GM21447 (cell line): ENCODE measurements around the gene MYB.
"Not testable (repeated sequence)": the region's sequence is repeated elsewhere in the genome, so short reads cannot be mapped to it uniquely, and the experiment has no call there.

Source experiments
- ATAC-seq: cut with Tn5 transposase; IDR thresholded peaks from one replicate; pipeline ENCODE4 v1.9.1; 2021; ENCODE audit not compliant: unreplicated experiment

The MYB gene

DNA sequence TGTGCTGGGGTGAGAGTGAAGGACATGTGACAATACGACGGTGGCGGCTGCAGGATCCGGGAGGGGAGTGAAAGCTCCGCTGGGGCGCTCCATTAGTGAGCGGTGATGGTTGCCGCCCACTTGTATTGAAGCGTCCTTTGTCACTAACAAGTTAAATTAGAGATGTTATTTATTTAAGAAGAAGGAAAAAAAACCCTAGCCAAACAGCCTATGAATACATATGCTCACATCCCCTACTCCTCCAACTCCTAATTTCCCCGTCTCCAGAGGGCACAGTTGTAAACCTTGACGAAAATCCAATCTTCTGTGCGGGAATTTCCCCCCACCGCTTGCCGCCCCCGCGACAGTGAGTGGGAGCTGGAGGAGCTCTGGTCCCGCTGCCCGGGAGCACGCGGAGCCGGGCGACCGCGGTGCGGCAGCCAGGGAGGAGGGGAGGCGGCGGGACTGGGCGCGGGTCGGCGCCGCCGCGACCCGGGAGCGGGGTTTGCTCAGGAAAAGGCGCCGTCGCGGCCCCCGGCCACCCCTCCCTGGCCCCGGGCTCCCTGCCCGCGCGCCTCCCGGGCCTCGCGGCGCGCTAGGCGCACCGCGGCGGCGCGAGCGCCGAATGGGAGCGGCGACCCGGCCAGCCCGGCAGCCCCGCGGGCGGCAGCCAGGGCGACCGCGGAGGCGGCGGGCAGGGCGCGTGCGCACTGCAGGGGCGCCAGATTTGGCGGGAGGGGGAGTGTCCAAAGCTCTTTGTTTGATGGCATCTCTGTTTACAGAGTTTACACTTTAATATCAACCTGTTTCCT is at the start of gene MYB:
MYB (plus strand) TSS at position 767 of the 791 bp plus-strand sequence. CDS start 206 bp downstream, outside the sequence.
- ATAC-seq: peak; percentile 30

DNA sequence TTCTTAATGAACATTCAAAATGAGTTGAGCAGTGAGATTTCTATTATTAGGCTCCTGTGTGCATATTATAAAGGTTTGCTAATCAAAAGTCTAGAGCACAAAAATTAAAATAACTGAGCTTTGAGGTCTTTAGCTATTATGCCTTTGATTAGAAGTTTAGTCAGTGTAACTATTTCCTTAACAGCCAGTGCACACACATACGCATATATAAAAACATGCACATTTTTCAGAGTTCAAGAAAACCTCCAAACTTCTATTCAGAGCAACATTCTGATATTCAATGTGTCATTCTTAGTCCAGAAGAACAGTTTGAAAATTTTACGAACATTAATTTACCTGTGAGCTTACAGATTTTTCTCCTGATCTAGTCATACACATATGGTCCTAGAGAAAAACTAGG is 48.3 kb upstream of the MYB start:
- no peak for ATAC-seq

DNA sequence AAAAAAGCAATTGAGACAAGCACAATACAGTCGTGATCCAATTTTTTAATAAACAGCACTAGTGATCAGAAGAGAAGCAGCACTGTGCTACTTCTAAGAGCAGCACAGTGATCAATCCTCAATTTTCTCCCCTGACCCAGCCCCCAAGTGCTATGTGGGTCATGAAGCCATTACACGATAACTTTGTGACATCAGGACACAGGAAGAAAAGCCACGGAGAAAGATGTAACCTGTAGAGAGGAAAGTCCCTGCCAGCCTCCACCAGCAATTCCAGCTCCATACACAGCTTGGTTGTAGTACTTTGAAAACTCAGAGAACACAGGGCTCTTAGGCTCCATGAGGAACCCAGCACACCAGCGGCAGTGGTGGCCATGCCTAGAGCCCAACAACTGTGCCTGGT is 45.3 kb upstream of the MYB start:
- no peak for ATAC-seq

GRCh38 chr6:135137826-135138225 is 43.3 kb upstream of the MYB start:
- ATAC-seq: no peak

DNA sequence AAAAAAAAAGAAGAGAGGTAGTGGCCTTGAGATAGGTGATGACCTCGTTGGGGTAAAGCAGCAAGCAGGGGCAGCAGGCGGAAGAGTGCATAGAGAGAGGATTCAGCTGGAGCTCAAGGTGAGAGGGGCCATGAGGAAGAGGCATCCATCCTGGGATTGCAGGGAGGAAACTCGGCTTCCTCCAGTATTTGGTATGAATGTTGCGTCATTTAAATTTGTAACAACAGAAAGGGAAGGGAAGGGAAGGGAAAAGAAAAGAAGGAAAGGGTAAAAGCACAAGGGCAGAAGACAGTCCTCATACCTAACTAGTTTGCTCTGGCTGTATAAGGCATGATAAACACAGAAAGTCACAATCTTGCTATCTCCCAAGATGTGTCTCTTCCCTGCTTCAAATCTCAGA is 39.9 kb upstream of the MYB start:
- ATAC-seq: no peak

GRCh38 chr6:135141728-135142127 is 39.4 kb upstream of the MYB start:
- ATAC-seq: peak; percentile 41

- ATAC-seq: peak; percentile 7
Observed at GRCh38 chr6:135142232-135142631, 38.9 kb upstream of the MYB start.

GRCh38 chr6:135144673-135145062 is 36.4 kb upstream of the MYB start:
- ATAC-seq: no peak

DNA sequence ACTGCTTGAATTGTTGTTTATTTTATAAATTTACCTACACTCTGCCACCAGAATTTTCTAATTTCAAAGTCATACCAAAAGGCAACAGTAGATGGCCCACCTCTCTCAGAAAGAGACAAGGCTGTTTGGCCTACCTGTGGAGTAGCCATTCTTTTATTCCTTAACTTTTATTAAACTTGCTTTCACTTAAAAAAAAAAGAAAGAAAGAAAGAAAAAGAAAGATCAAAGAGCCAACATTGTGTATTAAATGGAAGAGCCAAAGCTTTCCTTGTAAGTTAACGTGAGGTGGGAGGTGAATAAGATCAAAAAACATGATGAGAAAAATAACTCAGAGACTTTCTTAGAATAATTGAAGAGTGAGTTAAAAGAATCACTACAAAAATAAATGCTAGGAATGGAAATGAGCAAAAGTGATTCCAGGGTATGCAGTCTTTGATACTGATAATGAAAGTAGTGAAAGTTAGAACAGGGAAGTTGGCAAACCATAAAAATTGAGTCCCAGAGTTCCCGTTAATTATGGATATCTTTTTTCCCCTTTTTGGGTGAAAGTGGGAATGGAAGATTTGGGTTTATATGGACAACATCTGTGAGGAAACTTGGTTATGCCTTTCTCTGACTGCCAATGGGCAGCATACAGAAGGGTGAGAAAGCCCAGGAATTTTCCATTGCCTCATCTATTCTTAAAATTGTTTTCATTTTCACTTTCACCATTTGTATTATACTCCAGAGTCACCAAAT is 35.9 kb upstream of the MYB start:
- ATAC-seq: no peak

DNA sequence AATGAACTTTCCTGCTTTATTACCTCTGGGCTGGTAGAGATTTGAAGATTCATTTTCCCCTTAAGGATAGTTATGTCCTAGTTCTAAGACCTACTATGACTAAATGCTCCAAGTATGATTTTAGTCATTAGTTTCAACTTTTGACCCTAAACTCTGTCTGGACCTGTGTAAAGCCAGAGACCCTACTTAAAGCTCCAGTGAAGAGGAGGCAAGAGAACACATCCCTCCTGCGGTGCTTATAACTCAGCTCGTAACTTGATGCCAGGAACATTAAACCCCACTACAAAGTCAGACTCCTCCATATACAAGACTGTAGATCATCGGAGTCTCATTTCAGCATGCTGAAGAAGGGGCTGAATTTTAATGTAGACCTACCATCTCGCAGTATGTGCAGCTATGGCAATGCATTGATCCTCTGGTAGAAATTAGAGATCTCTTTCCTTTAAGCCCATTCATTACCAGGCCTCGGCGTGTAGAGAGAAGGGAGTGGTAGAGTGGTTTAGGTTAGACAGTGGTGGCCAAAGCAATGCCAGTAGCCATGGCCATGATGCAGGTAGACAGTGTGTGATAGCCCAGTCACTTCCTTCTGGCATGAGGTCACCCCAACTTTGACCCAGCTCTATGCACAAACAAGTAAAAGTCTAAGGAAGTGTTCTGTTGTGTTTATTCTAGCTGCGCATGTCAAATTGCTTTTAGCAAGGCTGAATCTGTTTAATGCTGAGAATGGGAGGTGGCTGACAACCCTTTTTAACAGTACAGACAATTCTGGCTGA is 34.8 kb upstream of the MYB start:
- ATAC-seq: no peak

DNA sequence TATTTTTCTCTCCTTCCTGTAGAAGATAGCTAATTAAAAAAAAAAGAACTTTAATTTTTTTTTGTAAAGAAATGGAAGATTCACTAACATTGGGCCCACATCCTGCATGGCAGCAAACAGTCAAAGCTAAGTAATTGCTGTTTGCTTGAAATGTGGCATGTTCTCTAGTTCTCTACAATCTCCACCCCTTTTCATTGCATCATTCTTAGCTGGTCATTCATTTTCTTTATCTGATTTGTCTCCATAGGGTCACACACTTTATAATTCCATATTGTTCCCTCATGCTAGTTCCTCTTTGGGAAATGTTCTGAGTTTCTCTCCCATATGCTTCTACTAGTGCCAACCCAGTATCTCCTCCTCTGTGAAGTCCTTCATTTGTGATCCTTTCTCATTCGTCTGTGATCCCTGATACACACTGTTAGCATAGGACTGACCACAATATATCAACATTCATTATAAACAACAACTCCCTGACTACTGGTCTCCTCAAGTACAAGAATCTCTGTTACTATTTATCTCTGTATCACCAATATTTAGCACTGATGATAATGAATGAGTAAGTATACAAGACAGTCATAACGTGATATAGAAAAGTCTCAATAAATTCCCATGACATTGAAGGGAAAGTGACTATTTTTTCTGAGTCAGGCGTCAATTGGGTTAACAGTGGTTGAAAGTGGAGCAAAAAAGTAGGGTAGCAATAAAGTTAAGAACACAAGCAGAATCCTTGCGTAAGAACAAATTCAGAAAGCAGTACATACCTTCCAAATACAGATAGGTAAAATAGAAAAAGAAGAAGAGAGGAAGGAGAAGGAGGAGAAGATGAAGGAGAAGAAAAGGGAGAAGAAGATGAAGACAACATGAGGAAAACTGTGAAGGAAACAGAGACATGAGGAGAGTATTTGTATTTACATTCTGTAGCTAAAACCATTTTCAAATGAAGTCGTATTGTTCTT is 33.2 kb upstream of the MYB start:
- no peak for ATAC-seq

DNA sequence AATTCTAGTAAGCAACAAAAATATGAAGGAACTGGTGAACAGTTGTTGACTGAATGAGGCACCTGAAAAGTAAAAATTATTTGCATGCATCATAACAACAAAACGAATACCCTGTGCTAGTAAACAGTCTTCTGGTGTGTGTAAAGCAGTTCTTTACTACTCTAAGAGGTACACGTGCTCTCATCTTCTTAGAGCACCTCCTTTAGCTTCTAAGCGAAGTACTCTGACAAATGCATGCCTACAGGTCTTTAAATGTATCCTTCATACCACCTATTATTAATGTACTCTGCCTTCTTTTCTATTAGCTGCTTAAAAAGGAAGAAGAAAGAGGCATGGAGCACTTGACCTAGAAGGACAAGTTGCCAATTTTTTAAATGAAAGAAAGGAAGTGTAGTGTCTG is 32.2 kb upstream of the MYB start:
- no peak for ATAC-seq

DNA sequence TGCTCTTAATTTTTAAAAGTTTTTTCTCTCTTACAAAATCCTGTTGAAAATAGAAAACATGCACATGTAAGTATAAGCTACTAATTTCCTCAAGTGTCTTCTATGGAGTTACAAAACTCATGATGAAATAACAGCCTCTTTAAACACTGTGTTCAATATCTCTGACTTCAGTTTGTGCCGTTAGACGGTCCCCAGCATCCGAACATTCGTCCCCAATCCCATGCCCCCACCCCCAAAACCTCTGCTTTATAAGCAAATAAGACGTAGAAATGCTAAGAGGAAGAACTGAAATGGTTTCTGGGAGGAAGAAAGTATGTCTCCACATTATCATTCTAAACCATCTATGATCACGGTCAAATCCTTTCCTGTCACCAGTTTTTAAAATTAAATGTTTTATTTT is 31.7 kb upstream of the MYB start:
- no peak for ATAC-seq

- not testable (repeated sequence) for ATAC-seq
Observed at GRCh38 chr6:135150481-135150880, 30.6 kb upstream of the MYB start.

DNA sequence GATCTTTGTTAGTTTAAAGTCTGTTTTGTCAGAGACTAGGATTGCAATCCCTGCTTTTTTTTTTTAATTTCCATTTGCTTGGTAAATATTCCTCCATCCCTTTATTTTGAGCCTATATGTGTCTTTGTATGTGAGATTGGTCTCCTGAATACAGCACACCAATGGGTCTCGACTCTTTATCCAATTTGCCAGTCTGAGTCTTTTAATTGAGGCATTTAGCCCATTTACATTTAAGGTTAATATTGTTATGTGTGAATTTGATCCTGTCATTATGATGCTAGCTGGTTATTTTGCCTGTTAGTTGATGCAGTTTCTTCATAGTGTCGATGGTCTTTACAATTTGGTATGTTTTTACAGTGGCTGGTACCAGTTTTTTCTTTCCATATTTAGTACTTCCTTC is 27.0 kb upstream of the MYB start:
- not testable (repeated sequence) for ATAC-seq

DNA sequence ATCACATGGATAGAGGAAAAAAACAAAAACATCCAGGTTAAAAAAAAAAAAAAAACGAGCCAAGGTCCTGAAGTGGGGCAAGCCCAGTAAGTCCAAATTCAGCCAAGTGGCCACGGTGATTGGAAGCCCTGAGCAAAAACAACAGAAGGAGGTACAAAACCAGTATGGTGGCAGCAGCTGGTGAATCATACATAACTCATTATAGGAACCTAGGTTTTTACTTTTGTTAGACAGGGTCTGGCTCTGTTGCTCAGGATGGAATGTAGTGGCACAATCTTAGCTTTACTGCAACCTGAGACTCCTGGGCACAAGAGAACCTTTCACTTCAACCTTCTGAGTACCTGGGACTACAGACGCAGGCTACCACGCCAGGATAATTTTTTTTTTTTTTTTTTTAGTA is 22.7 kb upstream of the MYB start:
- ATAC-seq: no peak

- ATAC-seq: no peak
Observed at GRCh38 chr6:135159531-135159930, 21.6 kb upstream of the MYB start.

DNA sequence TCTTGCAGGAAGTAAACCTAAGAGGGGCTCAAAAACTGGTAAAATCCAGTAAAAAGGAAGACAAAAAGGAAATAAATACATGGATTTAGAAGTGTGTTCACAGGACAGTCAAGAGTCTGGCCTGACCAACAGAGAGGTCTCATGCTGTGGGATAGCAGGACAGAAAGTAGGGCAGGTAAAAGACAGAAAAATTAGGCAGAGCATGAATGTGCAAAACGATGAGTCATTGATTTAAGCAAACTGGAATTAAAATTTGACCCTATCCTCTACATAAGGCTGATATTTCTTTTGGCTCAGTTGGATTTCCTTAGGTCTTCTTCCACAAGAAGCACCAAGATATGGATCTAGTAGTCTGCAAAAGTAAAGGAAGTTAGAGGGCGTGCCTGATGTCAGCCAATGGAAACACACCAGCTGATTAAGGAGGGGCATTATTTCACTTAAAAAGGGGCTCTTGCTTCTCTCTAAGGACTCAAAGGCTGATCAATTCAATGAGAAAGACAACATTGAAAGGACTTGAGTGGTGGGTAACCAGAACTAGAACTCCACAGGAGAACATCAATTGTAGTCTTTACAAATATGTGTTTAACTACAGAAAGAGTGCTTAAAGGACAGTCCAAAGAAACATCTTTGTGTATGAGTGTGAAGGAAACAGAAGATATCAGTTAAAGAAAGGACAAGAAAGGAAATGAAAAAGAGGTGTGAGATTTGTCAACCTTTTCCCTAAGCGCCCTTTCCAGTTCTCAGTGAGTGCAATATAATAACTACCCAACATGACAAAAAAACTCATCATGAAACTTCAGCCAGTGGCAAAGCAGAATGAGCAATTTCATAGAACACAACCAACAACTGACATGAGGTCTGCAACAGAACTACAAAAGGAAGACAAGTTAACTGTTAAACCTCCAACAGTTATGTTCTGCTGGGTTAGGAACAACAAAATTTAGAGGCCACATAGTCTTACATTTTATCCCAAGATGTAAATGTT is 19.4 kb upstream of the MYB start:
- peak; percentile 30 for ATAC-seq

- ATAC-seq: peak; percentile 7
Observed at GRCh38 chr6:135162678-135163439, 18.2 kb upstream of the MYB start.
